ENCODE results near the gene APOM.

DNA sequence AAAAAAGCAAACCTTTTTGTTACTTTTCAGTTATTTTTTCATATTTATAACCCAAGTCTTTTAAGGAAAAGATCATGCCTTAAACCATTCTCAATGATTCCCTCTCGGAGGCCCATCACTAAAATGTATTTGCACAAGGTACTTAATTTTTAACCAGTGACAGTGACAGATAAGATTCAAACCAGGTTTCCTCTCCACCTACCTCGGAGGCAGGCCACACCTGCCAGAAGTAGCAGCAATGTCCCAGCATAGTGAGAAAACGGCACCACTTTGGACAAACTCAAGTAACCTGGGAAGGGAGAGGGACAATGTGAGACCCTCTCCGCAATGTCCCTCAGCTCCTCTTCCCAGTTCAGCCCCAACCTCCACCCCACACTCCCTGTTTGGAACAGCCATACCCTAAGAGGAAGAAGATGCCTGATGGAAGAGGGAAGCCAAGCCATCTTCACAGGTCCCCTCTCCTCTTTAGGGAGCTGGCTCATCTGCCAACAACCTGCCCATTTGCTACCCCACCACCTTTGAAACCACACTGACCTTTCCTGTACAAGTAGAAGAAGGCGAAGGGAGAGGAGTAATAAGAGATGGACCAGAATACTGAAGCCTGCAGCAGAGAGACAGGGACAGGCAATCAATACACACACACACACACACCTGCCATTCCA, 45.2 kb downstream of the APOM start:
- TF ChIP-seq, protein P1, sequence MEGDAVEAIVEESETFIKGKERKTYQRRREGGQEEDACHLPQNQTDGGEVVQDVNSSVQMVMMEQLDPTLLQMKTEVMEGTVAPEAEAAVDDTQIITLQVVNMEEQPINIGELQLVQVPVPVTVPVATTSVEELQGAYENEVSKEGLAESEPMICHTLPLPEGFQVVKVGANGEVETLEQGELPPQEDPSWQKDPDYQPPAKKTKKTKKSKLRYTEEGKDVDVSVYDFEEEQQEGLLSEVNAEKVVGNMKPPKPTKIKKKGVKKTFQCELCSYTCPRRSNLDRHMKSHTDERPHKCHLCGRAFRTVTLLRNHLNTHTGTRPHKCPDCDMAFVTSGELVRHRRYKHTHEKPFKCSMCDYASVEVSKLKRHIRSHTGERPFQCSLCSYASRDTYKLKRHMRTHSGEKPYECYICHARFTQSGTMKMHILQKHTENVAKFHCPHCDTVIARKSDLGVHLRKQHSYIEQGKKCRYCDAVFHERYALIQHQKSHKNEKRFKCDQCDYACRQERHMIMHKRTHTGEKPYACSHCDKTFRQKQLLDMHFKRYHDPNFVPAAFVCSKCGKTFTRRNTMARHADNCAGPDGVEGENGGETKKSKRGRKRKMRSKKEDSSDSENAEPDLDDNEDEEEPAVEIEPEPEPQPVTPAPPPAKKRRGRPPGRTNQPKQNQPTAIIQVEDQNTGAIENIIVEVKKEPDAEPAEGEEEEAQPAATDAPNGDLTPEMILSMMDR (conservative IDR thresholded peaks at IDR 0.05) = no peak
- TF ChIP-seq ZFX (IDR thresholded peaks at IDR 0.05) = no peak

Measured in C4-2B (cell line).